ENCODE results near the gene KCNQ1.

Gene KCNQ1

DNA sequence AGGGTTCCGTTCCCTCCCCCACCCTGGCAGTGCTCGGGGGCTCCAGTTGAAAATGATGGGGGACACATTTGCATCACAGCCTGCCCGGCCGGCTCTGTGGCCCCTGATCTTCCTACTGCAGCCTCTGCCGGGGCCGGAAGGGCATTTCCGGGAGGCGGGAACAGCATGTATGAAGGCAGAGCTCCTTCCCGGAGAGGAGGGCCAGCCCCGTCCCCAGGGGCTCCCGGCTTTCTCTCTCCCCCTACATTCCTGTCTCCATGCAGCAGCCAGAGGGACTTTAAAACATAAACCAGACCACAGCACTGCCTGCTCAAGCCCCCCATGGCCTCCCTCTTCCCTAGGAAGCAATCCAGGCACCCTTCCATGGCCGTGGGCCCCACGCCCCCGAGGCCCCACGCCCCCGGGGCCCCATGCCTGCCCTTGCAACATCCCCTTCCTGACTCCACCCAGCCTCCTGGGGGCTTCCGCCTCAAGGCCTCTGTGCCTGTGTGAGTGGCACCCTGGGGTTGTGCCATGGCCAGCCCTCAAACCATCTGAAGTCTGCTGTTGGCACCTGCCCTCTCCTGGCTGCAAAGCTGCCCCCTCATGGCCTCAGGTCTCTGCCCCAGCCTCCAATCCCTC is 367.7 kb downstream of the KCNQ1 start:
- no peak overlapping the region for H3K4me3 ChIP-seq (ENCODE audit: low read length)
- DNase-seq (ENCODE audit: low read depth), result no peak
- TF ChIP-seq, protein P1, sequence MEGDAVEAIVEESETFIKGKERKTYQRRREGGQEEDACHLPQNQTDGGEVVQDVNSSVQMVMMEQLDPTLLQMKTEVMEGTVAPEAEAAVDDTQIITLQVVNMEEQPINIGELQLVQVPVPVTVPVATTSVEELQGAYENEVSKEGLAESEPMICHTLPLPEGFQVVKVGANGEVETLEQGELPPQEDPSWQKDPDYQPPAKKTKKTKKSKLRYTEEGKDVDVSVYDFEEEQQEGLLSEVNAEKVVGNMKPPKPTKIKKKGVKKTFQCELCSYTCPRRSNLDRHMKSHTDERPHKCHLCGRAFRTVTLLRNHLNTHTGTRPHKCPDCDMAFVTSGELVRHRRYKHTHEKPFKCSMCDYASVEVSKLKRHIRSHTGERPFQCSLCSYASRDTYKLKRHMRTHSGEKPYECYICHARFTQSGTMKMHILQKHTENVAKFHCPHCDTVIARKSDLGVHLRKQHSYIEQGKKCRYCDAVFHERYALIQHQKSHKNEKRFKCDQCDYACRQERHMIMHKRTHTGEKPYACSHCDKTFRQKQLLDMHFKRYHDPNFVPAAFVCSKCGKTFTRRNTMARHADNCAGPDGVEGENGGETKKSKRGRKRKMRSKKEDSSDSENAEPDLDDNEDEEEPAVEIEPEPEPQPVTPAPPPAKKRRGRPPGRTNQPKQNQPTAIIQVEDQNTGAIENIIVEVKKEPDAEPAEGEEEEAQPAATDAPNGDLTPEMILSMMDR (IDR thresholded peaks at IDR 0.05; ENCODE audit: insufficient read depth, low read depth, low read length, missing control alignments), result no peak

DNA sequence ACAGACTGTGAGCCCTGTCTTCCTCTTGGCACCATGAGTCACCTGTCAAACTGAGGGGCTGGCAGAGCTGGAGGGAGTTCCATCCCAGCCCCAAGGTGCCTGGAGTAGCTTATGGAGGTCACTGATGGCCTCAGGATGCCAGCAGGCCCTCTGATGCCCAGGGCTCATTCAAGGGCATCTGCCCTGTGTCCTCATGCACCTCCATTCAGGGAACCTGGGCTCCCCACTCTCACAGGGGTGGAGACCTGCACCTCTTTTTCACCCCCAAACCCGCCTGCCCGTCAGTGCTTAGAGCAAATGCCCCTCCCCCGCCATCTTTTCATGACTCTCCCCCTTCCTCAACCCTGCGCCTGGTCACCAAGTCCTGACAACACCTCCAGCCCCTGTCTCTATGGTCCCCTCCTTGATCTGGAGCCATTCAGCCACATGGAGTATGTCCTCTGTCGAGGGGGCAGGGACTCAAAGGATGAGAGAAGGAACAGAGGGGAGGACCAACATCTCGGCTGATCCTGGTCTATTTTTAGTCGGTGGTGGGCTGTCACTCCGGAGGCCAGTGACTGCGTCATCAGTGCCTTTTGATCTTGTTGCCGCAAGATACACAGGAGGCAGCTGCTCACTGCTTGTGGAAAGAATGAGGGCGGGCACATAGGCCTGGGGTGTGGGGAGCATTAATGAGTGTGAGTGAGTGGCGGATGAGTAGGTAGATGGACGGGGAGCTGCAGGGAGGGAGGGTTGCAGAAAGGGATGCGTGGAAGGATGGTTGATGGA is 368.5 kb downstream of the KCNQ1 start:
- no peak overlapping the region for H3K4me3 ChIP-seq (ENCODE audit: low read length)
- TF ChIP-seq, protein P1 (IDR thresholded peaks at IDR 0.05; ENCODE audit: insufficient read depth, low read depth, low read length, missing control alignments), result no peak
- DNase-seq (ENCODE audit: low read depth), result no peak

DNA sequence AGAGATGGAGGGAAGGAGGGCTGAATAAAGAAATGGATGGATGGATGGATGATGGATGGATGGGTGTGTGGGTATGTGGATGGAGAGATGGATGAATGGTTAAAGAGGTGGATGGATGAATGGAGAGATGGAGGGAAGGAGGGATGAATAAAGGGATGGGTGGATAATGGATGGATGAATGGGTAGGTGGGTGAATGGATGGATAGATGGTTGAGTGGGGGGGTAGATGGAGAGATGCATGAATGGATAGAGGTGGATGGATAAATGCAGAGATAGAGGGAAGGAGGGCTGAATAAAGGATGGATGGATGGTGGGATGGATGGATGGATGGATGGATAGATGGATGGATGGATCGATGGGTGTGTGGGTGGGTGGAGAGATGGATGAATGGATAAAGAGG is 369.2 kb downstream of the KCNQ1 start:
- no peak overlapping the region for H3K4me3 ChIP-seq (ENCODE audit: low read length)
- DNase-seq (ENCODE audit: low read depth), result no peak
- TF ChIP-seq, protein P1 (IDR thresholded peaks at IDR 0.05; ENCODE audit: insufficient read depth, low read depth, low read length, missing control alignments), result no peak

DNA sequence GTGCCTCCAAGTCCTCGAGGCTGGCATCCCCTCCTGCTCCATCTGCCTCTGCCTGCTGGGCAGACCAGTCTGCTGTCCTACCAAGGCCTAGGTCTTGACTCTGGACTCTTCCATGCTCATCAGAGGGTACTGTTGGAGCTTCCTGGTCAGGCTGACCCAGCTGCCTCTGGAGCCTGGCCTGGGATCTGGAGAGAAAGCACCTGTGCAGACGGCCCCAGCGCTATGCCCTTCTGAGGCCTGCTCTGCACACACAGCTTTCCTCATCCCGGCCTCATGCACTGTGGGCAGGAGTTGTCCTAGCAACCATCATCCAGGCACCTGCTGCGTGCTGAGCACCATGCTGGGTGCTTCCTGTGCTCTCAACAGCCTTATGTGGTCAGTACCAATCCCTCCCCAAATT is 369.9 kb downstream of the KCNQ1 start:
- TF ChIP-seq, protein P1 (IDR thresholded peaks at IDR 0.05; ENCODE audit: insufficient read depth, low read depth, low read length, missing control alignments), result no peak

DNA sequence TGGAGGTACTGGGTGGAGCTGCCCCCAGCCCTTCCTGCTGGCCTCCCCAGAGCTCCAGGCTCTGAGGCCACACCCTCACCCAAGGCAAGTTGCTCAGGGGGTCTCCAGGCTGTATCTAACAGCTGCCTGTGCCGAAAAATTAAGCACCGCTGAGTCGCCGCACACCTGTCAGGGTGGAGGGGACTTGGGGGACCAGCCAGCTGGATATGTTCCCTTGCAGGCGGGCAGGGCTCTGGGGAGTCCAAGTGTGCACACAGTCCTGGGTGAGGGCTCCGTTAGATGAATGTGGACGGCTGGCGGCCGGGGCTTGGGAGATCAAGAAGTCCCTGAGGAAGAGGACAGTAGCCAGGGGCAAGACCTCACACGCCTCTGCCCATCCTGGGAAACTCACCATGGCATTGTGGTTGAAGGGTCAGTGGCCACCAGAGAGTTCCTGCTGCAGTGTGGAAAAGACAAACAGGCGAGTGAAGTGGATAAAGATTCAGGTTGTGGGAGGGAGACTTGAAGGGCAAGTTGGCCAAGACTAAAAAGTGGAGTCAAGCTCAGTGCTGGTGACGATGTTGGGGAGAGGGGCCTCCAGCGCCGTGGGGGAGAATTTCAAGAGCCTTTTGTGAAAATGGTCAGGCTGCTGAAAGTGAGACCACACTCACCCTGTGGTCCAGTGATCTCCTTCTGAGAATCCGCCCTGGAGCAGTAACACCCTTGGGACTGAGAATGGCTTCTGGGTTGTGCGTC is 371.1 kb downstream of the KCNQ1 start:
- no peak overlapping the region for H3K4me3 ChIP-seq (ENCODE audit: low read length)
- TF ChIP-seq, protein P1 (IDR thresholded peaks at IDR 0.05; ENCODE audit: insufficient read depth, low read depth, low read length, missing control alignments), result no peak
- no peak for DNase-seq (ENCODE audit: low read depth)

More for the DNA sequence above, 369.9 kb downstream of the KCNQ1 start:
- H3K4me3 ChIP-seq (ENCODE audit: low read length), result no peak overlapping the region
- DNase-seq (ENCODE audit: low read depth), result no peak

DNA sequence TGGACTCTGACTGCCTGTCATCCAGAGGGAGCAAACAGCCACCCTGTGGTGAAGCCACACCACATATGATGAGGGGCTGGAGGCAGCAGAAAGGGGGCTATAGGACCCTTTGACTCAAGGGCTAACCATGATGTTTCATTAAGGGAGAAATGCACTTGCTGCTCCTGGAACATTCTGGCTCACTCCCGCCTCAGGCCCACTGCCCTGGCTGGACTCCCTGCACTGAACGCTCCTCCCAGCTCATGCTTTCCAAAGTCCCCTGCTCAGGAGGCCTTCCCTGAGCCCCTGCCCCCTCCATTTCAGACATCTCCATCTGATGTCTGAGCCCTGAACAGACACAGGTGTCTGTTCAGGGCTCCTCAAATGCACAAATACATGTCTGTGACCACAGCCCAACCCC is 371.7 kb downstream of the KCNQ1 start:
- TF ChIP-seq, protein P1 (IDR thresholded peaks at IDR 0.05; ENCODE audit: insufficient read depth, low read depth, low read length, missing control alignments), result no peak
- DNase-seq (ENCODE audit: low read depth), result no peak
- H3K4me3 ChIP-seq (ENCODE audit: low read length), result no peak overlapping the region

Data from epithelial cell of esophagus (primary cell).